GM12878 (cell line): Measurements from ENCODE around the gene BAAT. TPM values are rescaled to one million over a fixed set of nuclear protein-coding genes. Genes with fewer than 3 reads are reported as not detected.

Experiments used
- ATAC-seq: fragments of 200-7000 bp; cut with Tn5 transposase; 3 replicates; pipeline ENCODE4 v1.9.1; 2020; ENCODE audit warnings: mild to moderate bottlenecking, moderate library complexity
- BruUV-seq: library from RNA; stranded (reverse); fragments of 400-500 nt; replicated peaks from 2 replicates; lab custom pipeline; 2021; lab: Mats Ljungman, UMichigan
- CTCF ChIA-PET: fragments of 300-600 bp; sonication (Branson Sonifier 250); formaldehyde crosslinking; extraction: SDS; loops from one replicate; lab custom pipeline; 2021; ENCODE audit warnings: inconsistent platforms; lab: Yijun Ruan, JAX
- POLR2A ChIA-PET: fragments of 350-600 bp; formaldehyde crosslinking; extraction: SDS; loops from one replicate; lab custom pipeline; 2021; ENCODE audit warnings: inconsistent platforms; lab: Charles Lee
- RAD21 ChIA-PET: fragments of 300-600 bp; sonication (Branson Sonifier 250); formaldehyde crosslinking; loops from one replicate; lab custom pipeline; 2023; ENCODE audit warnings: antibody characterized with exemption; ENCODE audit not compliant: unreplicated experiment; lab: Charles Lee
- SMC1A ChIA-PET: fragments of 300-600 bp; sonication (Branson Sonifier 250); formaldehyde crosslinking; loops from one replicate; lab custom pipeline; 2023; ENCODE audit not compliant: unreplicated experiment, uncharacterized antibody; lab: Charles Lee
- DNase-seq: peaks from one replicate; pipeline ENCODE4 v3.0.0-alpha.2; 2011; ENCODE audit warnings: low read depth, low spot score
- FAIRE-seq: peaks from 3 replicates; lab custom pipeline; 2011; peaks lifted over from hg19 to GRCh38; lab: Jason Lieb, UNC
- H2AFZ ChIP-seq: 2 replicates; pipeline ENCODE4 v1.6.0; 2011; ENCODE audit warnings: low read depth, low read length, control low read depth; ENCODE audit not compliant: control insufficient read depth
- H3K27ac ChIP-seq: 2 replicates; pipeline ENCODE4 v1.5.1; 2011; ENCODE audit warnings: control low read depth; ENCODE audit not compliant: control insufficient read depth, insufficient read depth
- H3K27me3 ChIP-seq, 2 experiments: replicated peaks in 1 of 2; 2 replicates each; pipeline versions ENCODE4 v1.6.0 to v1.6.1; 2011; ENCODE audit warnings: low read length in 1 of 2; ENCODE audit not compliant: control insufficient read depth in 2 of 2, insufficient read depth in 2 of 2
- H3K36me3 ChIP-seq, 2 experiments: 2 replicates each; pipeline ENCODE4 v1.5.1; 2011; ENCODE audit warnings: low read length in 1 of 2; ENCODE audit not compliant: control insufficient read depth in 2 of 2, insufficient read depth in 2 of 2
- H3K4me1 ChIP-seq: 2 replicates; pipeline ENCODE4 v1.6.1; 2011; ENCODE audit warnings: mild to moderate bottlenecking, low read length, moderate library complexity, mixed read lengths; ENCODE audit not compliant: control insufficient read depth, insufficient read depth
- H3K4me2 ChIP-seq: 2 replicates; pipeline ENCODE4 v1.6.0; 2011; ENCODE audit warnings: control low read depth; ENCODE audit not compliant: control insufficient read depth, insufficient read depth
- H3K4me3 ChIP-seq: fragments of 200-600 bp; sonication (generic); 2 replicates; pipeline ENCODE4 v1.5.1; 2016
- H3K79me2 ChIP-seq: 2 replicates; pipeline ENCODE4 v1.6.0; 2011; ENCODE audit warnings: low read length; ENCODE audit not compliant: control insufficient read depth, insufficient read depth
- H3K9ac ChIP-seq: 2 replicates; pipeline ENCODE4 v1.8.0; 2011; ENCODE audit warnings: low read length, control low read depth, mixed read lengths; ENCODE audit not compliant: control insufficient read depth, insufficient read depth
- H3K9me3 ChIP-seq: replicated peaks from 3 replicates; pipeline ENCODE4 v1.5.1; 2011; ENCODE audit warnings: mild to moderate bottlenecking, low read length; ENCODE audit not compliant: control insufficient read depth, insufficient read depth
- H4K20me1 ChIP-seq: 2 replicates; pipeline ENCODE4 v1.6.0; 2011; ENCODE audit not compliant: control insufficient read depth, insufficient read depth
- BCL3 ChIP-seq: IDR thresholded peaks from 2 replicates; pipeline ENCODE4 v1.6.1; 2011; ENCODE audit warnings: borderline replicate concordance, low read depth, mild to moderate bottlenecking, moderate library complexity, low read length; ENCODE audit not compliant: insufficient read depth, poor library complexity, severe bottlenecking
- CREB1 ChIP-seq: IDR thresholded peaks from 2 replicates; pipeline ENCODE4 v1.6.1; 2012; ENCODE audit warnings: low read depth, mild to moderate bottlenecking, inconsistent platforms
- CREM ChIP-seq: IDR thresholded peaks from 2 replicates; pipeline ENCODE4 v1.6.1; 2014; ENCODE audit warnings: antibody characterized with exemption, low read depth
- EP300 ChIP-seq, 2 experiments: fragments of 150-350 bp in 1 of 2; IDR thresholded peaks; 2 replicates each; pipeline ENCODE4 v1.6.1; 2011 to 2012; ENCODE audit warnings: low read depth in 2 of 2, low read length in 2 of 2, borderline replicate concordance in 1 of 2, improper control_type of control experiment in 1 of 2, inconsistent platforms in 1 of 2; ENCODE audit not compliant: control insufficient read depth in 1 of 2
- FOXK2 ChIP-seq: fragments of 450-650 bp; IDR thresholded peaks from 2 replicates; pipeline ENCODE4 v1.6.1; 2017; ENCODE audit warnings: mild to moderate bottlenecking, moderate library complexity
- IKZF1 ChIP-seq: fragments of 450-650 bp; conservative IDR thresholded peaks from 2 replicates; pipeline ENCODE4 v1.6.1; 2017; ENCODE audit warnings: antibody characterized with exemption, mild to moderate bottlenecking
- IRF4 ChIP-seq: IDR thresholded peaks from 2 replicates; pipeline ENCODE4 v1.6.1; 2011; ENCODE audit warnings: low read depth, low read length
- MEF2B ChIP-seq: fragments of 450-650 bp; IDR thresholded peaks from 2 replicates; pipeline ENCODE4 v1.6.1; 2018; ENCODE audit warnings: mild to moderate bottlenecking, moderate library complexity; ENCODE audit not compliant: partially characterized antibody, poor library complexity, severe bottlenecking
- MYC ChIP-seq: IDR thresholded peaks from 2 replicates; pipeline ENCODE4 v1.6.1; 2011; ENCODE audit warnings: mild to moderate bottlenecking, low read length, moderate library complexity, inconsistent platforms; ENCODE audit not compliant: insufficient read depth, insufficient replicate concordance, insufficient read length, severe bottlenecking
- NBN ChIP-seq: fragments of 450-650 bp; IDR thresholded peaks from 2 replicates; pipeline ENCODE4 v1.6.1; 2016
- NFYB ChIP-seq: IDR thresholded peaks from 2 replicates; pipeline ENCODE4 v1.6.1; 2011; ENCODE audit warnings: low read depth, mild to moderate bottlenecking, low read length, improper control_type of control experiment, moderate library complexity; ENCODE audit not compliant: insufficient read depth
- POLR2A ChIP-seq: IDR thresholded peaks from 2 replicates; pipeline ENCODE4 v1.6.1; 2011; ENCODE audit warnings: low read depth, mild to moderate bottlenecking, low read length
- POLR2AphosphoS2 ChIP-seq: IDR thresholded peaks from 2 replicates; pipeline ENCODE4 v1.6.1; 2011; ENCODE audit warnings: low read depth, mild to moderate bottlenecking, low read length, improper control_type of control experiment, moderate library complexity
- POLR2AphosphoS5 ChIP-seq: IDR thresholded peaks from 2 replicates; pipeline ENCODE4 v1.6.1; 2011; ENCODE audit warnings: mild to moderate bottlenecking, low read length, inconsistent platforms
- RELA ChIP-seq: fragments of 450-650 bp; IDR thresholded peaks from 2 replicates; pipeline ENCODE4 v1.8.0; 2014; ENCODE audit warnings: borderline replicate concordance; ENCODE audit not compliant: partially characterized antibody
- SUZ12 ChIP-seq: fragments of 200-600 bp; sonication (generic); IDR thresholded peaks from one replicate; pipeline ENCODE4 v1.6.1; 2018; ENCODE audit warnings: antibody characterized with exemption, mild to moderate bottlenecking; ENCODE audit not compliant: unreplicated experiment
- TAF1 ChIP-seq: IDR thresholded peaks from 2 replicates; pipeline ENCODE4 v1.6.1; 2011; ENCODE audit warnings: mild to moderate bottlenecking, low read depth, low read length, borderline replicate concordance
- ZNF384 ChIP-seq: IDR thresholded peaks from 2 replicates; pipeline ENCODE4 v1.6.1; 2012; ENCODE audit warnings: low read depth, mild to moderate bottlenecking, low read length, improper control_type of control experiment, borderline replicate concordance
- WGBS: methylation state at CpG from one replicate; pipeline ENCODE4 v1.1.6; 2016; ENCODE audit warnings: low lambda C conversion rate; ENCODE audit not compliant: insufficient replicate concordance, insufficient coverage; ENCODE audit errors: missing lambda C conversion rate; 5-methylcytosine and 5-hydroxymethylcytosine counted together
- in situ Hi-C: fragments of 300-500 bp; cut with MboI; formaldehyde crosslinking; loops from 9 replicates; pipeline ENCODE4 v1.14.3; 2018; ENCODE audit warnings: mixed read lengths
- intact Hi-C: fragments of 100-400 bp; cut with micrococcal nuclease; formaldehyde crosslinking; loops from one replicate; pipeline ENCODE4 v1.14.2; 2022; ENCODE audit not compliant: unreplicated experiment
- polyA plus RNA-seq, 11 experiments: library from polyadenylated mRNA; depleted of rRNA in 4 of 11; unstranded in 6 of 11; stranded (reverse) in 5 of 11; fragments of >200 nt; fragmentation: Nextera tagmentation in 4 of 11; fragmentation: Illumina TruSeq in 1 of 11; extraction: Ambion mirVana in 4 of 11; extraction: Trizol in 1 of 11; gene quantifications; 1 replicate in 1 of 11; 2 replicates in 10 of 11; pipeline versions ENCODE4 v1.2.1 to v1.2.3, GENCODE V29; 2011 to 2016; ENCODE audit warnings: inconsistent platforms in 2 of 11, missing spikeins in 2 of 11, low read depth in 1 of 11
- total RNA-seq, 4 experiments: library from RNA; depleted of rRNA in 3 of 4; stranded (reverse); fragments of >200 nt in 3 of 4; fragmentation: Illumina TruSeq in 1 of 4; extraction: Trizol in 1 of 4; gene quantifications; 2 replicates each; pipeline versions ENCODE4 v1.2.1 to v1.2.3, GENCODE V29; 2013 to 2021
- TF ChIP-seq, protein P1 (sequence below): fragments of 450-650 bp; IDR thresholded peaks from 2 replicates; pipeline ENCODE4 v1.6.1; 2017; ENCODE audit warnings: mild to moderate bottlenecking
- TF ChIP-seq, protein P2 (sequence below): IDR thresholded peaks from 2 replicates; pipeline ENCODE4 v1.6.1; 2012; ENCODE audit warnings: low read length, inconsistent platforms

Gene BAAT
- total and polyA plus RNA-seq, 10 of the 15 experiments (the other 5 are each of a cell fraction or from before 2014, with no cell fraction given), result 0.02 to 0.26 (median 0.06) TPM; not detected in 2

- BruUV-seq, result no TSS peak
- Histone ChIP-seq H3K4me2 (no peak overlapping the region), H3K9me3 (no peaks in the 10 kb centered on the region), H4K20me1 (no peaks in the 10 kb centered on the region), H3K4me1 (no peaks in the 10 kb centered on the region), H3K36me3 (no peaks in the 10 kb centered on the region), H3K4me3 (no peak overlapping the region), H3K9ac (no peak overlapping the region), H3K79me2 (no peaks in the 10 kb centered on the region), H3K27ac (no peak overlapping the region), H3K27me3 (no peaks in the 10 kb centered on the region), H2AFZ (no peak overlapping the region)
- WGBS, result 50% methylated on average over 2 of the region's 2 CpGs
- SMC1A ChIA-PET, result interaction anchor here (0.8 to 1.6 kb wide), 3 partner anchors 10 to 56 kb away, joined by 3 to 5 read pairs (median 4); no protein-coding TSS in a partner anchor
- POLR2A ChIA-PET, result no interaction called here
- DNase-seq (no peak), ATAC-seq (no peak)
- intact Hi-C loops, result no loop called here
- CTCF ChIA-PET, result interaction anchor here (0.9 to 1.4 kb wide), 3 partner anchors 8 to 27 kb away, joined by 3 to 4 read pairs (median 3); no protein-coding TSS in a partner anchor
- RAD21 ChIA-PET, result no interaction called here
- no peak for TF ChIP-seq CREB1
- TF ChIP-seq BCL3, result no peak
- no peak for TF ChIP-seq MEF2B
- no peak for TF ChIP-seq CREM
- TF ChIP-seq, protein P1, sequence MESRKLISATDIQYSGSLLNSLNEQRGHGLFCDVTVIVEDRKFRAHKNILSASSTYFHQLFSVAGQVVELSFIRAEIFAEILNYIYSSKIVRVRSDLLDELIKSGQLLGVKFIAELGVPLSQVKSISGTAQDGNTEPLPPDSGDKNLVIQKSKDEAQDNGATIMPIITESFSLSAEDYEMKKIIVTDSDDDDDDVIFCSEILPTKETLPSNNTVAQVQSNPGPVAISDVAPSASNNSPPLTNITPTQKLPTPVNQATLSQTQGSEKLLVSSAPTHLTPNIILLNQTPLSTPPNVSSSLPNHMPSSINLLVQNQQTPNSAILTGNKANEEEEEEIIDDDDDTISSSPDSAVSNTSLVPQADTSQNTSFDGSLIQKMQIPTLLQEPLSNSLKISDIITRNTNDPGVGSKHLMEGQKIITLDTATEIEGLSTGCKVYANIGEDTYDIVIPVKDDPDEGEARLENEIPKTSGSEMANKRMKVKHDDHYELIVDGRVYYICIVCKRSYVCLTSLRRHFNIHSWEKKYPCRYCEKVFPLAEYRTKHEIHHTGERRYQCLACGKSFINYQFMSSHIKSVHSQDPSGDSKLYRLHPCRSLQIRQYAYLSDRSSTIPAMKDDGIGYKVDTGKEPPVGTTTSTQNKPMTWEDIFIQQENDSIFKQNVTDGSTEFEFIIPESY, result no peak
- TF ChIP-seq POLR2AphosphoS2, result no peak
- TF ChIP-seq, protein P2, sequence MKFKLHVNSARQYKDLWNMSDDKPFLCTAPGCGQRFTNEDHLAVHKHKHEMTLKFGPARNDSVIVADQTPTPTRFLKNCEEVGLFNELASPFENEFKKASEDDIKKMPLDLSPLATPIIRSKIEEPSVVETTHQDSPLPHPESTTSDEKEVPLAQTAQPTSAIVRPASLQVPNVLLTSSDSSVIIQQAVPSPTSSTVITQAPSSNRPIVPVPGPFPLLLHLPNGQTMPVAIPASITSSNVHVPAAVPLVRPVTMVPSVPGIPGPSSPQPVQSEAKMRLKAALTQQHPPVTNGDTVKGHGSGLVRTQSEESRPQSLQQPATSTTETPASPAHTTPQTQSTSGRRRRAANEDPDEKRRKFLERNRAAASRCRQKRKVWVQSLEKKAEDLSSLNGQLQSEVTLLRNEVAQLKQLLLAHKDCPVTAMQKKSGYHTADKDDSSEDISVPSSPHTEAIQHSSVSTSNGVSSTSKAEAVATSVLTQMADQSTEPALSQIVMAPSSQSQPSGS, result no peak
- no peak for TF ChIP-seq IKZF1
- TF ChIP-seq IRF4, result no peak
- TF ChIP-seq FOXK2, result no peak
- no peak for TF ChIP-seq POLR2AphosphoS5
- no peak for TF ChIP-seq MYC
- TF ChIP-seq RELA, result no peak
- no peak for TF ChIP-seq SUZ12
- TF ChIP-seq POLR2A, result no peak
- no peak for TF ChIP-seq ZNF384
- no peak for TF ChIP-seq NFYB
- TF ChIP-seq NBN, result no peak
- no peak for TF ChIP-seq EP300 (IDR thresholded peaks at IDR 0.05; ENCODE audit: borderline replicate concordance in 1 of 2, control insufficient read depth in 1 of 2, low read depth in 2 of 2, low read length in 2 of 2)
- TF ChIP-seq TAF1, result no peak
- TF ChIP-seq, all 136 proteins: peak for 0
- no peak for FAIRE-seq
- in situ Hi-C loops, result no loop called here
Measured at GRCh38 chr9:101419863-101420262, 35.1 kb upstream of the BAAT start.
